ENCODE measurements around the gene GAA. TPM values are rescaled to one million over a fixed set of nuclear protein-coding genes. Genes with fewer than 3 reads are reported as not detected.
A peak's percentile ranks its signal among the peaks of the same experiment; 100 is the strongest.

GAA gene
- total and polyA plus RNA-seq, 2 of the 8 experiments (the other 6 are each of a cell fraction or from before 2014, with no cell fraction given), result 14.8 to 30.0 TPM

DNA sequence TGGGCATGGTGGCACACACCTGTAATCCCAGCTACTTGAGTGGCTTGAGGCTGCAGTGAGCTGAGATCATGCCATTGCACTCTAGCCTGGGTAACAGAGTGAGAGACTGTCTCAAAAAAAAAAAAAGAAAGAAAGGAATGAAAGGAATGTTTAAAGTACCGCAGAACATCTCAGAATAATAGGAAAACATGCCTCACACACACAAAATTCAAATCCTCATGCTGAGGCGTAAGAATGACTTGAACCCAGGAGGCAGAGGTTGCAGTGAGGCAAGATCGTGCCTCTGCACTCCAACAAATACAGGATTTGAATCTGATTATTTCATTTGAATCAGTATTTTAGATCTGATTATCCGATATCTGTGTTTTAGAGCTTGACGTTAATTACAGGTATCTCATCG lies 21.3 kb upstream of the GAA start:
- Histone ChIP-seq H3K4me1 (replicated peaks in 1 of 4; ENCODE audit: control insufficient read depth in 3 of 4, insufficient read depth in 4 of 4, low read length in 3 of 4) (peaks cover 0 to 8% (median 1%) of the 10 kb centered on the region in 4 experiments; a peak in 5 of 7 replicates), H3K27ac (ENCODE audit: low read depth, low read length) (no peak overlapping the region), H3K79me1 (ENCODE audit: low read depth, low read length) (no peaks in the 10 kb centered on the region), H2BK20ac (ENCODE audit: low read length) (0 out of 2 replicates have a peak overlapping the region, but pooled peaks have one; percentile 52), H3K14ac (ENCODE audit: insufficient read length) (no peak overlapping the region), H3K56ac (replicated peaks; ENCODE audit: insufficient read length, low read depth, low read length) (no peak overlapping the region), H4K8ac (ENCODE audit: extremely low read depth, insufficient read depth, low read length) (no peak overlapping the region), H2BK15ac (ENCODE audit: low read length) (no peak overlapping the region), H2BK5ac (ENCODE audit: low read depth, low read length) (no peak overlapping the region), H2AFZ (ENCODE audit: low read length) (no peak overlapping the region), H3K18ac (ENCODE audit: extremely low read depth, low read length) (no peak overlapping the region), H2BK12ac (ENCODE audit: low read depth, low read length) (no peak overlapping the region), H2BK120ac (replicated peaks; ENCODE audit: low read depth, low read length) (no peak overlapping the region), H3K23me2 (ENCODE audit: low read depth, low read length) (no peaks in the 10 kb centered on the region), H3K9ac (replicated peaks in 1 of 4; ENCODE audit: extremely low read depth in 1 of 4, low read depth in 3 of 4, low read length in 3 of 4) (no peak overlapping the region), H3K27me3 (replicated peaks in 1 of 4; ENCODE audit: control insufficient read depth in 3 of 4, extremely low read depth in 1 of 4, insufficient read depth in 3 of 4, low read length in 3 of 4) (no peaks in the 10 kb centered on the region), H3K4ac (replicated peaks; ENCODE audit: insufficient read length, low read depth, low read length) (no peak overlapping the region), H3K79me2 (ENCODE audit: control insufficient read depth in 1 of 2, insufficient read depth in 2 of 2, low read length in 2 of 2) (no peaks in the 10 kb centered on the region), H3K9me3 (ENCODE audit: insufficient read depth in 2 of 2, low read depth in 1 of 2, low read length in 1 of 2) (no peaks in the 10 kb centered on the region), H3K4me2 (ENCODE audit: insufficient read depth in 1 of 2, low read depth in 2 of 2, low read length in 2 of 2) (no peak overlapping the region), H3K4me3 (ENCODE audit: extremely low read depth in 1 of 4, insufficient read depth in 2 of 4, low read depth in 3 of 4, low read length in 4 of 4) (no peak overlapping the region), H3K36me3 (ENCODE audit: control insufficient read depth in 2 of 4, insufficient read depth in 4 of 4, low read length in 3 of 4) (no peaks in the 10 kb centered on the region), H4K91ac (replicated peaks; ENCODE audit: insufficient read length, low read length) (no peak overlapping the region), H4K20me1 (replicated peaks in 1 of 2; ENCODE audit: control insufficient read depth in 1 of 2, insufficient read depth in 2 of 2, low read length in 2 of 2) (no peaks in the 10 kb centered on the region), H2AK5ac (ENCODE audit: low read depth, low read length) (no peak overlapping the region), H4K5ac (ENCODE audit: insufficient read length, low read depth, low read length) (no peak overlapping the region), H3K23ac (ENCODE audit: insufficient read length) (no peak overlapping the region)
- 63% methylated on average over 6 of the region's 6 CpGs; no CpG with 5 or more reads in 1 of the 2 experiments for WGBS, 2 experiments (ENCODE audit: extremely low coverage in 1 of 2, insufficient coverage in 1 of 2, insufficient read length in 1 of 2, insufficient replicate concordance in 2 of 2, low coverage in 1 of 2, low lambda C conversion rate in 2 of 2, missing lambda C conversion rate in 1 of 2)
- DNase-seq (ENCODE audit: low read depth in 1 of 2, low spot score in 2 of 2), result no peak
- ChIA-PET CTCF (ENCODE audit: partially characterized antibody) (interaction anchor here (0.7 to 5.8 kb wide), 6 partner anchors 9 to 281 kb away, joined by 3 to 44 read pairs (median 16); no protein-coding TSS in a partner anchor), POLR2A (ENCODE audit: partially characterized antibody) (interaction anchor here (0.5 to 1.7 kb wide), 3 partner anchors 34 to 62 kb away, joined by 3 to 4 read pairs (median 3); no protein-coding TSS in a partner anchor)
- TF ChIP-seq MAFK (IDR thresholded peaks at IDR 0.05; ENCODE audit: low read depth, low read length) (no peak), SP2 (IDR thresholded peaks at IDR 0.05; ENCODE audit: low read length) (no peak), ZNF274 (IDR thresholded peaks at IDR 0.05; ENCODE audit: borderline replicate concordance, extremely low read depth, low read length) (no peak), RNF2 (IDR thresholded peaks at IDR 0.05; ENCODE audit: borderline replicate concordance, low read depth, low read length, missing control alignments, poor library complexity, severe bottlenecking) (no peak), RXRA (IDR thresholded peaks at IDR 0.05; ENCODE audit: insufficient read depth, low read depth, low read length) (no peak)
- no peak for FAIRE-seq
